ENCODE data around the gene MAP3K19.
A peak's percentile ranks its signal among the peaks of the same experiment; 100 is the strongest.
"Not testable (repeated sequence)": the region's sequence is repeated elsewhere in the genome, so short reads cannot be mapped to it uniquely, and the experiment has no call there.

Gene MAP3K19

GRCh38 chr2:135050132-135050531, 2.9 kb upstream of the MAP3K19 start:
- TF ChIP-seq CTCF (IDR thresholded peaks at IDR 0.05; ENCODE audit: extremely low read depth, missing control alignments): no peak

DNA sequence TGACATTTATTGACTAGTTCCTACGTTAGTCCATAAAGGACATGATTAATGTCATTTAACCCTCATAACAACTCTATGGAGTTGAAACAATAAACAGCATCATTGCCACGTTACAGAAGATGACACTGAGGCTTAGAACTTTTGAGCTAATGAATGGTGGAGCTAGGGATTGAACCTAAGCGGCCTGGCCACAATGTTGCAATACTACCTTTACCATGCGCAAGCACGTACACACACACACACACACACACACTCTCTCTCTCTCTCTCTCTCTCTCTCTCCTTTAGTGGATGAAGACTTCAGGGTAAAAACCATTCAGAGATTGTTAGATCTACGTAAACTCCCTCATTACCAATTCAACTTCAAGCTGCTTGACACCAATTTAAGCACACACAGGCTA, 875 bp upstream of the MAP3K19 start:
- no peak for TF ChIP-seq CTCF (IDR thresholded peaks at IDR 0.05; ENCODE audit: extremely low read depth, missing control alignments)
- no peak for DNase-seq (ENCODE audit: low spot score)

More at GRCh38 chr2:135050132-135050531, 2.9 kb upstream of the MAP3K19 start:
- DNase-seq (ENCODE audit: low spot score): no peak

GRCh38 chr2:135043345-135043744, 3.9 kb downstream of the MAP3K19 start:
- DNase-seq (ENCODE audit: low spot score): no peak
- TF ChIP-seq CTCF (IDR thresholded peaks at IDR 0.05; ENCODE audit: extremely low read depth, missing control alignments): peak; percentile 57

DNA sequence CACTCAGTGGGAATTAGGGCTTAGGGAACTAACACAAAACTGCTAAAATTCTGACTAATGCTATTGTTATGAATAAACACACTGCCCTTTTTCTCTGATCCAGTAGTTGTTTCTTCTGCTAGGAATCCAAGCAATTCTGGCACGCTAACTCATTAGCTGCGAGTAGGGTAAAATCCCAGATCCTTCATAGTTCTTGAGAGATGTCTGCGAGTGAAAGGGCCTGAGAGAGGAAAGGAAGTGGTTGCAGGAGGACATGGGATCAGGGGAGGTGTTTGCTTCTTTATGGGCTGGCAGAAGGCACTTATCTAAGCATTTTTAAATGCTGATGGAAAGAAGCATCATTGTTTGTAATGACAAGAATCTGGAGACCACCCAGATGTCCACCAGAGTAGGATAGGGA, 9.4 kb downstream of the MAP3K19 start:
- TF ChIP-seq CTCF (IDR thresholded peaks at IDR 0.05; ENCODE audit: extremely low read depth, missing control alignments): no peak
- DNase-seq (ENCODE audit: low spot score): no peak

DNA sequence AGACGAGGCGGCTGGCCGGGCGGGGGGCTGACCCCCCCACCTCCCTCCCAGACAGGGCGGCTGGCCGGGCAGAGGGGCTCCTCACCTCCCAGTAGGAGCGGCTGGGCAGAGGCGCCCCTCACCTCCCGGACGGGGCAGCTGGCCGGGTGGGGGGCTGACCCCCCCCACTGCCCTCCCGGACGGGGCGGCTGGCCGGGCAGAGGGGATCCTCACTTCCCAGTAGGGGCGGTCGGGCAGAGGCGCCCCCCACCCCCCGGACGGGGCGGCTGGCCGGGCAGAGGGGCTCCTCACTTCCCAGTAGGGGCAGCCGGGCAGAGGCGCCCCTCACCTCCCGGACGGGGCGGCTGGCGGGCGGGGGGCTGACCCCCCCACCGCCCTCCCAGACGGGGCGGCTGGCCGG, 14.0 kb downstream of the MAP3K19 start:
- not testable (repeated sequence) for DNase-seq (ENCODE audit: low spot score)

- DNase-seq (ENCODE audit: low spot score): peak; percentile 39
- no peak for TF ChIP-seq CTCF (IDR thresholded peaks at IDR 0.05; ENCODE audit: extremely low read depth, missing control alignments)
Measured at GRCh38 chr2:135030826-135031225, 16.4 kb downstream of the MAP3K19 start.

- DNase-seq (ENCODE audit: low spot score): no peak
- TF ChIP-seq CTCF (IDR thresholded peaks at IDR 0.05; ENCODE audit: extremely low read depth, missing control alignments): no peak
Measured at GRCh38 chr2:135029481-135030134, 17.6 kb downstream of the MAP3K19 start.

DNA sequence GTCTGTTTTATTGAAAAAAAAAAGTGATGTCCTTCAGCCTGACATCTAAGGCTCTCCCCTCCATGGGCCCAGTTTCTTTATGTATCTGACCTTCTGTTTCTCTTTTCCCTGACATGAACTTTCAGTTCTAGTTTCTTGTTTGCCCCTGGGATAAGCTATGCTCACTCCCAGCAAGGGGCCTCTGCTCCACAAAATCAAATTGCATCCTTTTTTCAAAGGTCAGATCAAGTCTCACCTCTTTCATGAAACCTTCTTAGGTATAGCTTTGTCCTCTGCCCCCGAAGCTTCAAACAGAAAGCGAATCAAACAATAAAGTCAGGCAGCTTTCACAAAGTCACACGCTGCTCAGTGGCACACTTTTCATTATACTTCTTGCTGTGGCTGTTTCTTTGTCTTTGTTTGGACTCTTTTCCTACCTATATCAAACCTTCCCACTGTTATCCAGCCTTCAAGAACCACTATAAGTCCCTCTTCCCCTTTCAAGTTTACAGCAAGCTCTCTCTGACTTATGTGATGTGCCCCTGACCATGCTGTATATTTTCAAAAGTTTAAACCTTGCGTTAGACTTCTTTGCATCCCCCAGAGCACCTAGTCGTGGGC, 23.3 kb downstream of the MAP3K19 start:
- DNase-seq (ENCODE audit: low spot score): no peak
- TF ChIP-seq CTCF (IDR thresholded peaks at IDR 0.05; ENCODE audit: extremely low read depth, missing control alignments): no peak
